ENCODE data around the gene BLOC1S1. TPM values are rescaled to one million over a fixed set of nuclear protein-coding genes. Genes with fewer than 3 reads are reported as not detected.
A peak's percentile ranks its signal among the peaks of the same experiment; 100 is the strongest.

Gene BLOC1S1
- total and polyA plus RNA-seq, 10 of the 15 experiments (the other 5 are each of a cell fraction or from before 2014, with no cell fraction given) = 126 to 285 (median 166) TPM

- TF ChIP-seq ZSCAN29 (IDR thresholded peaks at IDR 0.05) = no peak
- no peak; a peak in 1 of 4 replicates for TF ChIP-seq IKZF2 (IDR thresholded peaks at IDR 0.05)
- TF ChIP-seq HSF1 (IDR thresholded peaks at IDR 0.05; ENCODE audit: low read depth, low read length) = no peak
- peak; percentile 71; the same call in 1 of the 2 replicates for TF ChIP-seq ZNF207 (IDR thresholded peaks at IDR 0.05; ENCODE audit: borderline replicate concordance)
- TF ChIP-seq ZNF622 (IDR thresholded peaks at IDR 0.05) = no peak
- peak; percentile 89 for TF ChIP-seq PBX3 (IDR thresholded peaks at IDR 0.05; ENCODE audit: insufficient replicate concordance, low read depth, low read length)
- TF ChIP-seq, protein P1, sequence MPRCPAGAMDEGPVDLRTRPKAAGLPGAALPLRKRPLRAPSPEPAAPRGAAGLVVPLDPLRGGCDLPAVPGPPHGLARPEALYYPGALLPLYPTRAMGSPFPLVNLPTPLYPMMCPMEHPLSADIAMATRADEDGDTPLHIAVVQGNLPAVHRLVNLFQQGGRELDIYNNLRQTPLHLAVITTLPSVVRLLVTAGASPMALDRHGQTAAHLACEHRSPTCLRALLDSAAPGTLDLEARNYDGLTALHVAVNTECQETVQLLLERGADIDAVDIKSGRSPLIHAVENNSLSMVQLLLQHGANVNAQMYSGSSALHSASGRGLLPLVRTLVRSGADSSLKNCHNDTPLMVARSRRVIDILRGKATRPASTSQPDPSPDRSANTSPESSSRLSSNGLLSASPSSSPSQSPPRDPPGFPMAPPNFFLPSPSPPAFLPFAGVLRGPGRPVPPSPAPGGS (IDR thresholded peaks at IDR 0.05; ENCODE audit: borderline replicate concordance, insufficient read depth, low read depth, low read length, poor library complexity, severe bottlenecking) = no peak
- TF ChIP-seq CEBPB (IDR thresholded peaks at IDR 0.05; ENCODE audit: borderline replicate concordance in 1 of 2, low read depth in 2 of 2, low read length in 2 of 2) = no peak
- TF ChIP-seq SIN3A (IDR thresholded peaks at IDR 0.05; ENCODE audit: low read depth, low read length) = peak; percentile 54
- TF ChIP-seq SREBF1 (IDR thresholded peaks at IDR 0.05; ENCODE audit: low read length) = no peak
- TF ChIP-seq HDGF (IDR thresholded peaks at IDR 0.05) = no peak
- no peak for TF ChIP-seq ATF2 (IDR thresholded peaks at IDR 0.05; ENCODE audit: low read length)
- no peak for TF ChIP-seq HDAC6 (IDR thresholded peaks at IDR 0.05; ENCODE audit: unreplicated experiment)
- TF ChIP-seq, protein P2, sequence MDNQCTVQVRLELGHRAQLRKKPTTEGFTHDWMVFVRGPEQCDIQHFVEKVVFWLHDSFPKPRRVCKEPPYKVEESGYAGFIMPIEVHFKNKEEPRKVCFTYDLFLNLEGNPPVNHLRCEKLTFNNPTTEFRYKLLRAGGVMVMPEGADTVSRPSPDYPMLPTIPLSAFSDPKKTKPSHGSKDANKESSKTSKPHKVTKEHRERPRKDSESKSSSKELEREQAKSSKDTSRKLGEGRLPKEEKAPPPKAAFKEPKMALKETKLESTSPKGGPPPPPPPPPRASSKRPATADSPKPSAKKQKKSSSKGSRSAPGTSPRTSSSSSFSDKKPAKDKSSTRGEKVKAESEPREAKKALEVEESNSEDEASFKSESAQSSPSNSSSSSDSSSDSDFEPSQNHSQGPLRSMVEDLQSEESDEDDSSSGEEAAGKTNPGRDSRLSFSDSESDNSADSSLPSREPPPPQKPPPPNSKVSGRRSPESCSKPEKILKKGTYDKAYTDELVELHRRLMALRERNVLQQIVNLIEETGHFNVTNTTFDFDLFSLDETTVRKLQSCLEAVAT (IDR thresholded peaks at IDR 0.05) = peak; percentile 89
- peak; percentile 76 for TF ChIP-seq YY1 (IDR thresholded peaks at IDR 0.05; ENCODE audit: low read depth, low read length)
- TF ChIP-seq CBX3 (IDR thresholded peaks at IDR 0.05; ENCODE audit: borderline replicate concordance, low read depth) = no peak
- no peak for TF ChIP-seq ESRRA (IDR thresholded peaks at IDR 0.05; ENCODE audit: low read length)
- 0 out of 2 replicates have a peak, but pooled peaks have one; percentile 19 for TF ChIP-seq CBFB (IDR thresholded peaks at IDR 0.05; ENCODE audit: low read depth)
- peak; percentile 68 to 89 (median 87); a peak in 5 of 6 replicates for TF ChIP-seq CTCF (IDR thresholded peaks at IDR 0.05 in 2 of 3, conservative IDR thresholded peaks at IDR 0.05 in 1 of 3; ENCODE audit: control insufficient read depth in 2 of 3, extremely low read depth in 1 of 3, insufficient read depth in 1 of 3, low read depth in 3 of 3, low read length in 3 of 3)
- no peak for TF ChIP-seq MYB (IDR thresholded peaks at IDR 0.05; ENCODE audit: borderline replicate concordance, low read depth, low read length)
Measured at GRCh38 chr12:55738123-55739024, 22.5 kb downstream of the BLOC1S1 start (continued).

All from GM12878 (cell line).